DMS114 treated with DMSO at 0.1 percent for 48 hours (cell line): ENCODE results near the gene ITGB7.
"Not testable (repeated sequence)": the region's sequence is repeated elsewhere in the genome, so short reads cannot be mapped to it uniquely, and the experiment has no call there.

ENCODE experiments used
- DNase-seq: peaks from one replicate; lab custom pipeline; 2025; ENCODE audit not compliant: unreplicated experiment; lab: John Stamatoyannopoulos, UW

The ITGB7 gene

DNA sequence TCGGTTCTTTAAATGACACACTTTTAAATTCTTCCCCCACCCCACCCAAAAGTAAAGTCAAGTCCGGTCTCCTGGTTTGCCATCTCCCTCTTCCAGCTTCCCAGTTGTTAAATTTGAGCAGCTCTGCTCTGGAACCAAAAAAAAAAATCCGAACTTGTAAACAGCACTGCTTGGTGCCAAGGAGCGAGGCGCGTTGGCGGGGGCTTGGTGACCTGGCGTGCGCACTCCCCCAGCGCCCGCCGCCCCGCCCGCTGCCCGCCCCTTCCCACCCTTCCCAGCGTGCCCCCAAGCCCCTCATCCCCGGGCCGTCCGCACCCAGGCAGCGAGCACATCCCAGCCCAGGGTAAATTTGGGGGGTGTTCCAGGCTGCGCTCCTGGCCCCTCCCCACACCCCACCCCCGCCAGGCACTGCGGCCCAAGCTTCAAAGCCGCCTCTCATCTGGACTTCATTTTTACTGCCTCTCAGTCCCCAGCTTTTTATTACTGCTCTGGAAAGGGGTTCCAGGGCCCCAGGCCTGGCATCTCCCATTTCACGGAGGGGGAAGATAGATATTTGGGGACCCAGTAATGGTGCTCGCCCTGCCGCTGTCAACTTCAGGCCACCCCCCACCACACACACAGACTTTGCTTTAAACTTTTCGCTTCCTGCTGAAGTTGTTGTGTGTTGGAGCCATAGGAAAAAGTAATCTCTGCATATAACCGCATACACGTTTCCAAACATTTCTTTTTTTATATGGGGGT is 11.7 kb upstream of the ITGB7 start:
- no peak for DNase-seq

DNA sequence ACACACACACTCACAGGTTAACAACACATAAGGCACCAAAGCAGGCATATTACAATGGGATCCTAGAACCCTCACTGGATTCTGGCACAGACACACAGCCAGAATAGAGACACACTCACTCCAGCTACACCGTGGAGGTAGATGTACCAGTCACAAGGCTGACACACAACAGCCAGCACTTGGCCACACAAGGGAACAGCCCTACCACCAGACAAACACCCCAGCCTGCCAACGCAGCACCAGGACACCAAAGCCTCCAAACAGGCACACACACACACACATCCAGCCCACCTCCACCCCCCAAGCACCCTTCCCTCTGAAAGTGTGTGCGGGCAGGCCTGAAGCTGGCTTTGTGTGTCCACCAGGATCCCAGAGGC is 10.9 kb upstream of the ITGB7 start:
- DNase-seq: no peak

DNA sequence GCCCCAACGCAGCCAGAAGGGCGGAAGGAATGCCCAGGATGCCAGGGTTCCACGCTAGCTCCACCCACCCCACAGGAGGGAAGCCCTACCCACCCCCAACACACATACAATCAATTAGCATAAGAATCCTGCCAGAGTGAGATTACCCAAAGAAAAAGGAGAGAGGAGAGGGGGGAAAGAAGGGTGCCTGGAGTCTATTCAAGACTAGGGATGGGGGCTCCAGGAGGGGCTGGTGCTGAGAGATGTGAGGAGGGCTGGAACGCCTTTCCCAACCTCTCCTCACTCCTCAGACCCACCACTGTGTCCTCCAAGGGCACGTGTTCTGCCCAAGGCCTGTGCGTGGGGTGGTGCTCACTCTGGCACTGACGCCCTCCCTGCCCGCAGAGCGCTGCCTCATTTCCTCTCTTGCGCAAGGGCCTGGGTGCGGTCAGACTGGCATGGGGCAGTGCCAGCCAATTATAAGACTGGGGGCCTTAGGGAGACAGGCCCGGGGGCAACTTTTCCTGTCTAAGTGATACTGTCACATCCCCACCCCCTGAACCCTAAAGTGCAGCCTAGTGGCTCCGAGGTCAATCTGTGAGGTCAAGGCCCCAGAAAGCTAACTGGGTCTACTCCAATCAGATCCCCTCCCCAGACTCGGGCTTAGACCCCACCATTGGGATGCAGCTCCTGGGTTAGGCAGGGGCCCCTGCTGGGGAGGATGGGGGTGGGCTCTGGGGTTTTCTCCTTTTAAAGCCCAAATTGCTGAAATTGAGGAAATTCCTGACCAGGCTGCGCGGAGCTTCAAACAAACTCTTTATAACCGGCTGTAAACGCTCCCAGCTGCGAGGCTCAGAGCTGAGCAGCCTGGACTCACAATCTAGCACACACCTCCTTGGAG is 10.2 kb upstream of the ITGB7 start:
- no peak for DNase-seq

- no peak for DNase-seq
Measured at GRCh38 chr12:53215497-53215896, 8.4 kb upstream of the ITGB7 start.

- no peak for DNase-seq
Measured at GRCh38 chr12:53214687-53215455, 7.8 kb upstream of the ITGB7 start.

DNA sequence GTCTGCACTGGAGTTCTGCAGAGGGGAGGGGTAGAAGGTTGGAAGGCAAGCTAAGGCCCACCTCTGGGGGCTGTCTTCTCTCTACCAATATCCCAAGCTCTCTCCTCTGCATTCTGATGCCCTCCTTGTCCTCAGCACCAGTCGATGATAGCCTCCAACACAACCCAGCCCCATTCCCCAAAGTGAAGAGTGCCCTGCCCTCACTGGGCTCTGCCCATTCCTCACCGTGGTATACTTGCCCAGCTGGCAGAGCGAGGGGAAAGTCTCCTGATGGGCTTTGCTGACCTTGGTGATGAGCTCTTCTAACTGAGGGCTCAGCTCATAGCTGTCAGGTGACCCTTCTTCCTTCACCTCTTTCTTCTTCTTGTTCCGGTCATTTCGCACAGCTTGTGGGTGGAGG is 7.2 kb upstream of the ITGB7 start:
- DNase-seq: no peak

- peak; percentile 73 for DNase-seq
Measured at GRCh38 chr12:53213348-53213747, 6.3 kb upstream of the ITGB7 start.

GRCh38 chr12:53212931-53213330 is 5.9 kb upstream of the ITGB7 start:
- no peak for DNase-seq

GRCh38 chr12:53211476-53212381 is 4.7 kb upstream of the ITGB7 start:
- DNase-seq: no peak

DNA sequence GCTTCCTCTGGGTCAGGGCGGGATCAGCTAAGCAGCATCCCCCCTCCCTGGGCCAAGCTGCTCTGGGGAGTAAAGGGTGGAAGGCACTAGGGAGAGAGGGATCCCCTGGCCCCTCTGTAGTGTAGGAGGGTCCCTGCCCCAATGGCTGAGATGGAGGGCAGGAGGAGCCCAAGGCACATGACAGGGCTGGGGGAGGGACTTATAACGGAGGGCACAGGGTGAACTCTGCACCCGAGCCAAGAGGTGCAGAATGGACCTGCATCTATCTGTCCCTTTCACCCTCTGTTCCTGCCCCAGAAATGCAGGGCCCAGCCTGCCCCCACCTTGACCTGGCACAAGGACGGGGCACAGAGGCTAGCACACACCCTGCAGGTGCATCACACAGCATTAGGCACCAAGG is 3.8 kb upstream of the ITGB7 start:
- no peak for DNase-seq

DNA sequence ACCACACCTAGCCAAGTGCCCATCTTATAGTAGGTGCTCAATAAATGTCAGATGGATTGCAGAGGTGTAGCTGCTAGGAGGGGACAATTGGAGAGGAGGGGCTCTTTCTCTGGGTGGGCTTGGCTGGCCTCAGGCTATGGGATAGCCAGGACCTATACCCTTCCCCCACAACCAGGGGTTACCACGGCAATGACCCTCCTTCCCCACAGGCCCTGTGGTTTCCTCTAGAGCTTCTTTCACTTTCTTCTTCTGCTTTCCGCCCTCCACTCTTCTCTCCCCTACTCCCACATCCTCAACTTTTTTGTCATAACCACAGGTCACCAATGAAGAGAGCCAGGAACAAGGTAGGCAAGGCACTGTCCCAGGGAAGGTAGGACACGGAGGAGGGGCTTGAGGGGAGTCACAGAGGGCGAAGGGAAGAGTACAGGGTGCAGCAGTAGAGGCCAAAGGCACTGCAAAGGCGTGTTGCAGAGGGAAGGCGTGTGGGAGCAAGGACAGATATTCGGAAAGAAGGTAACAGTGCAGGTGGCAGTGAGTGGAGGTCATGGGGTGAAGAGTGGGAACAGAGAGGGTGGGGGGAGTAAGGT is 1.9 kb upstream of the ITGB7 start:
- no peak for DNase-seq

- DNase-seq: no peak
Measured at GRCh38 chr12:53208435-53208834, 1.4 kb upstream of the ITGB7 start.

DNA sequence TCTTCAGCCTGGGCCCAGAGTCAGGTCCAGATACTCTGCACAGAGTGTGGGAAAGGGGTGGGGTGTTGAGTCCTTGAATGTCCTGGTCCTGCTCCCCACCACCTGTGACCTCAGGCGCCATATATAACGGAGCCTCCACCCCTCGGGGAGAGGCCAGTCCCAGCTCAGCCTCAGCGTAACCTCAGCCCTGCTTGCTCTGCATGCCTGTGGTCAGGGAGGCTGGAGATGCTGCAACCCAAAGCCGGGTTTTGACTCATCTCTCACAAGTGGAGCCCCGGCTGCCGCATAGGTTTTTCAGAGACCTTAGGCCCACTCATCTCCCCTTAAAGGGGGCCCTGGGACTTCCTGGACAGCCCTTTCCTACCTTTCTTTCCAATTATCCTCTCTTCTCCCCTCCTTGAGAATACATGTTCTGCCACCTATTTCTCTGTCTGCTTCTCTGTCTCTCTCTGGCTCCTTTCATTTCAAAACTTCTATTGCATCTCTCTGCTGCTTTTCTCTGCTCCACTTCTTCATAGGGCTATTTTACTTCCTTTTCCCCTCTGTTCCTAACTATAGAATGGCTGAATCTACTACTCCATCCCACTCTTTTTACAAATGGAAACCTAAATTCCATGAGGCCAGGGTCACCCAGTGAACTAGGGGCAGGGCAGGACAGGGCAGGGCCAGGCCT is 1.2 kb downstream of the ITGB7 start:
- DNase-seq: no peak

DNA sequence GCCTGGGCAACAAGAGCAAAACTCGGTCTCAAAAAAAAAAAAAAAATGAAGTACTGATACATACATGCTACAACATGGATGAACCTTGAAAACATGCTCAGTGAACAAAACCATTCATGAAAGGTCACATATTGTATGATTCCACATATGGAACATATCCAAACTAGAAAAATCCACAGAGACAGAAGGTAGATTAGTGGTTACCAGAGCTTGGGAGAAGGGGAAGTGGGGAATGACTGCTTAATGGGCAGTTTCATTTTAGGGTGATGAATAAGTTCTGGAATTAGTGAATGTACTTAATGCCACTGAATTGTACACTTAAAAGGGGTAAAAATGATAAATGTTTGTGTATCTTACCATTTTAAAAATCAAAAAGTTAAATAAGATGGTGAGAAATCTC is 2.7 kb downstream of the ITGB7 start:
- no peak for DNase-seq

DNA sequence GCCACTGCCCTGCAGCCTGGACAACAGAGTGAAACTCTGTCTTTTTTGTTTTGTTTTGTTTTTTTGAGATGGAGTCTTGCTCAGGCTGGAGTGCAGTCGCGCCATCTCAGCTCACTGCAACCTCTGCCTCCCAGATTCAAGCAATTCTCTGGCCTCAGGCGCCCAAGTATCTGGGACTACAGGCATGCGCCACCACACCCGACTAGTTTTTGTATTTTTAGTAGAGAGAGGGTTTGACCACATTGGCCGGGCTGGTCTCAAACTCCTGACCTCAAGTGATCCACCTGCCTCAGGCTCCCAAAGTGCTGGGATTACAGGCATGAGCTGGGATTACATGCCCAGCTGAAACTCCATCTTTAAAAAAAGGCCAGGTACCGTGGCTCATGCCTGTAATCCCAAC is 4.7 kb downstream of the ITGB7 start:
- DNase-seq: not testable (repeated sequence)

- DNase-seq: no peak
Measured at GRCh38 chr12:53201639-53202038, 5.4 kb downstream of the ITGB7 start.

DNA sequence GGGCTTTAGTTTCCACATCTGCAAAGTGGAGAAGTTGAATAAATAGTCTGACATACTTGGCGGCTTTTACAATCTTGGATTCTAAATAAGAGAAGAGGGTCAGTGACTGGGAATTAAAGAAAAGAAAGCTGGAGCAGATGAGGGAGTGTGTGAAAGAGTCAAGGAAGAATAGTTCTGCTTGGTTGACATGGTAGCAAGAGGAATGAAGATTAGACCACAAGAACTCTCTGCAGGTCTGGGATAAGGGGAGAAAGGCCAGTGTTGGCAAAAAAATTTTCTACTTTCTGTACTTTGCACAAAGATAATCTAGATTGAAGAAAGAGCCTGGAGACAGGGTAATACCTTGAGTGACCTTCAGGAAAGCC is 5.9 kb downstream of the ITGB7 start:
- DNase-seq: no peak

DNA sequence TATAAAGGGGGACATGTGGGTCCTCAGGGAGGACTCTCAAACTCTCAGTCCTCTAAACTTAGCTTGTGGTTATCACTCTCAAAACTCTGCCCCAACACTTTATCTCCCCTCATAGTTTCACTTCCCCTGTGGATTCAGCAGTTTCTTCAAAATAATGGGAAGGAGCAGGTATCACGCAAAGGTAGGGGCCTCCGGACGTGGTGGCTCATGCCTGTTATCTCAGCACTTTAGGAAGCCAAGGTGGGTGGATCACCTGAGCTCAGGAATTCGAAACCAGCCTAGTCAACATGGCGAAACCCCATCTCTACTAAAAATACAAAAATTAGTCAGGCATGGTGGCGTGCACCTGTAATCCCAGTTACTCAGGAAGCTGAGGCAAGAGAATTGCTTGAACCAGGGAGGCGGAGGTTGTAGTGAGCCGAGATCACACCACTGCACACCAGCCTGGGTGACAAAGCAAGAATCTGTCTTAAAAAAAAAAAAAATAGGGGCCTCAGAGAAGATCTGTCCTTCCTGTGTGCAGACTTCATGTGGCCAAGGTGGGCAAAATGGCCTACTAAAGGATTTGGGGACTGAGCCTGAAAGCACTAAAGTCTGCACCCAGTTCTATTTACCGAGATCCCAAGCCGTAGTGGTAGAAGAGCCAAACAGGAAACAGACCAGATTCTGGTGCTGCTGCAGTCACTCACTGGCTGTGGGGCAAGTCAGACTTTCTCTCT is 6.4 kb downstream of the ITGB7 start:
- no peak for DNase-seq

- no peak for DNase-seq
Measured at GRCh38 chr12:53200107-53200457, 7.0 kb downstream of the ITGB7 start.
